Stomach (tissue), 9 donors: Measurements from ENCODE around the gene KLF16. TPM values are rescaled to one million over a fixed set of nuclear protein-coding genes. Genes with fewer than 3 reads are reported as not detected.
A peak's percentile ranks its signal among the peaks of the same experiment; 100 is the strongest.

Experiments used
- DNase-seq, 2 donors: peaks; one replicate each; pipeline versions ENCODE4 v3.0.0 to v3.0.0-alpha.2; 2013 to 2019
- H3K27ac ChIP-seq, 5 donors: fragments of 200-600 bp in 4 of 5; sonication (generic) in 4 of 5; one replicate each; pipeline ENCODE4 v1.5.1; 2013 to 2019; ENCODE audit warnings: mild to moderate bottlenecking in 1 of 5, moderate library complexity in 1 of 5
- H3K27me3 ChIP-seq, 3 donors: fragments of 200-600 bp; sonication (generic); one replicate each; pipeline ENCODE4 v1.5.1; 2017 to 2019; ENCODE audit warnings: mixed run types in 1 of 3
- H3K36me3 ChIP-seq, 4 donors: fragments of 200-600 bp; sonication (generic); 1 replicate in 3 of 4; 2 replicates in 1 of 4; pipeline ENCODE4 v1.5.1; 2016 to 2019
- H3K4me1 ChIP-seq, 4 donors: fragments of 200-600 bp; sonication (generic); one replicate each; pipeline ENCODE4 v1.5.1; 2016 to 2019
- H3K4me3 ChIP-seq, 4 donors: fragments of 200-600 bp; sonication (generic) in 3 of 4; one replicate each; pipeline ENCODE4 v1.5.1; 2016 to 2019; ENCODE audit warnings: mild to moderate bottlenecking in 1 of 4
- H3K9me3 ChIP-seq, 4 donors: fragments of 200-600 bp; sonication (generic); one replicate each; pipeline ENCODE4 v1.5.1; 2016 to 2019
- EP300 ChIP-seq: sonication (generic); formaldehyde crosslinking; IDR thresholded peaks from one replicate; pipeline ENCODE4 v1.6.1; 2017; ENCODE audit warnings: antibody characterized with exemption
- POLR2A ChIP-seq, 4 donors: fragments of 450-650 bp; IDR thresholded peaks; one replicate each; pipeline ENCODE4 v1.6.1; 2016; ENCODE audit warnings: antibody characterized with exemption in 4 of 4, control low read depth in 2 of 4, mild to moderate bottlenecking in 1 of 4, moderate library complexity in 1 of 4
- POLR2AphosphoS5 ChIP-seq, 3 donors: sonication (generic); formaldehyde crosslinking; IDR thresholded peaks; one replicate each; pipeline ENCODE4 v1.6.1; 2016; ENCODE audit warnings: antibody characterized with exemption in 3 of 3
- WGBS, 5 donors: extraction: QIAGEN DNeasy Blood & Tissue Kit in 3 of 5; methylation state at CpG; one replicate each; pipeline versions ENCODE4 v1.1.5 to v1.1.7; 2013 to 2018; 5-methylcytosine and 5-hydroxymethylcytosine counted together
- intact Hi-C: fragments of 100-400 bp; cut with DNase I; formaldehyde crosslinking; loops from one replicate; pipeline ENCODE4 v1.15.1; 2023; ENCODE audit warnings: low total_unique reads
- polyA plus RNA-seq, 3 donors: library from polyadenylated mRNA; stranded (reverse); fragments of 200-250 nt; gene quantifications; one replicate each; pipeline ENCODE4 v1.2.3, GENCODE V29; 2013
- total RNA-seq, 5 donors: library from RNA; depleted of rRNA; stranded (reverse); fragments of >200 nt; gene quantifications; one replicate each; pipeline versions ENCODE4 v1.1.0 to v1.2.3, GENCODE V29; 2014 to 2016
- TF ChIP-seq, protein P1 (sequence below), 7 experiments: fragments of 450-650 bp in 4 of 7; fragments of 200-600 bp in 3 of 7; sonication (generic) in 3 of 7; IDR thresholded peaks; one replicate each; pipeline ENCODE4 v1.5.1; 2016 to 2019; ENCODE audit warnings: antibody characterized with exemption in 7 of 7, control low read depth in 2 of 7, mild to moderate bottlenecking in 1 of 7
- donor health status: healthy with polysubstance abuse.
- donor health status: Bipolar disorder and iron deficiency.
- donor health status: healthy.

KLF16 gene
- total and polyA plus RNA-seq, 8 donors: 3.5 to 31.9 (median 7.6) TPM; not detected in 1

DNA sequence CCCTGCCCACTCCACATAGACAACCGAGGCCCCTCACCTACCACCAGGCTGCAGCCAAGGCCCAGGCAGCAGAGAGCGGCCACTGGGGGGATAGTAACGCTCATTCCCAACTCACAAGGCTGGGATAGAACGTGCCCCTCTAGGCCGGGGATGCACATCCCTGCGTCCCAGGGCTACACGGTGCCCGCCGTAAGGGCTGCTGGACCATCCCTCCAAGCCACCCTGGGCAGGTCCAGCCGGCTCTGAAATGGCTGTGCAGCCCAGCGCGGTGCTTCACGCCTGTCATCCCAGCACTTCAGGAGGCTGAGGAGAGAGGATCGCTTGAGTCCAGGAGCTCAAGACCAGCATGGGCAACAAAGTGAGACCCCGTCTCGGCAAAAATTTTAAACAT, 18.3 kb downstream of the KLF16 start:
- peaks cover 52 to 85% (median 77%) of the 10 kb centered on the region in 4 donors for H3K4me1 ChIP-seq
- intact Hi-C loops: no loop called here
- no peak overlapping the region for H3K27ac ChIP-seq
- no peak for DNase-seq
- TF ChIP-seq, protein P1, sequence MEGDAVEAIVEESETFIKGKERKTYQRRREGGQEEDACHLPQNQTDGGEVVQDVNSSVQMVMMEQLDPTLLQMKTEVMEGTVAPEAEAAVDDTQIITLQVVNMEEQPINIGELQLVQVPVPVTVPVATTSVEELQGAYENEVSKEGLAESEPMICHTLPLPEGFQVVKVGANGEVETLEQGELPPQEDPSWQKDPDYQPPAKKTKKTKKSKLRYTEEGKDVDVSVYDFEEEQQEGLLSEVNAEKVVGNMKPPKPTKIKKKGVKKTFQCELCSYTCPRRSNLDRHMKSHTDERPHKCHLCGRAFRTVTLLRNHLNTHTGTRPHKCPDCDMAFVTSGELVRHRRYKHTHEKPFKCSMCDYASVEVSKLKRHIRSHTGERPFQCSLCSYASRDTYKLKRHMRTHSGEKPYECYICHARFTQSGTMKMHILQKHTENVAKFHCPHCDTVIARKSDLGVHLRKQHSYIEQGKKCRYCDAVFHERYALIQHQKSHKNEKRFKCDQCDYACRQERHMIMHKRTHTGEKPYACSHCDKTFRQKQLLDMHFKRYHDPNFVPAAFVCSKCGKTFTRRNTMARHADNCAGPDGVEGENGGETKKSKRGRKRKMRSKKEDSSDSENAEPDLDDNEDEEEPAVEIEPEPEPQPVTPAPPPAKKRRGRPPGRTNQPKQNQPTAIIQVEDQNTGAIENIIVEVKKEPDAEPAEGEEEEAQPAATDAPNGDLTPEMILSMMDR (IDR thresholded peaks at IDR 0.05): no peak
- no peak for TF ChIP-seq POLR2A (IDR thresholded peaks at IDR 0.05)
- no peak for TF ChIP-seq POLR2AphosphoS5 (IDR thresholded peaks at IDR 0.05)
- no peak for TF ChIP-seq EP300
- WGBS, 5 donors: 86 to 91% (median 87%) methylated on average over 3 to 16 of the region's 16 CpGs
- no peaks in the 10 kb centered on the region for H3K27me3 ChIP-seq
- H3K4me3 ChIP-seq: peak overlapping the region in 1 of 4 donors; percentile 4
- H3K9me3 ChIP-seq: no peaks in the 10 kb centered on the region
- H3K36me3 ChIP-seq: peaks cover 0 to 22% (median 17%) of the 10 kb centered on the region in 4 donors

- H3K4me3 ChIP-seq: peak overlapping the region in 1 of 4 donors; percentile 4
- H3K9me3 ChIP-seq: no peaks in the 10 kb centered on the region
- H3K4me1 ChIP-seq: peaks cover 52 to 90% (median 82%) of the 10 kb centered on the region in 4 donors
- no peaks in the 10 kb centered on the region for H3K27me3 ChIP-seq
- no peak for DNase-seq
- peaks cover 0 to 26% (median 22%) of the 10 kb centered on the region in 4 donors for H3K36me3 ChIP-seq
- no peak for TF ChIP-seq EP300
- no peak for TF ChIP-seq POLR2A (IDR thresholded peaks at IDR 0.05)
- TF ChIP-seq, protein P1 (IDR thresholded peaks at IDR 0.05): no peak
- no peak for TF ChIP-seq POLR2AphosphoS5 (IDR thresholded peaks at IDR 0.05)
- no peak overlapping the region for H3K27ac ChIP-seq
- 52 to 71% (median 53%) methylated on average over 3 to 19 of the region's 19 CpGs for WGBS, 5 donors
- intact Hi-C loops: no loop called here
These were observed 18.8 kb downstream of the KLF16 start for GRCh38 chr19:1844513-1845124.

DNA sequence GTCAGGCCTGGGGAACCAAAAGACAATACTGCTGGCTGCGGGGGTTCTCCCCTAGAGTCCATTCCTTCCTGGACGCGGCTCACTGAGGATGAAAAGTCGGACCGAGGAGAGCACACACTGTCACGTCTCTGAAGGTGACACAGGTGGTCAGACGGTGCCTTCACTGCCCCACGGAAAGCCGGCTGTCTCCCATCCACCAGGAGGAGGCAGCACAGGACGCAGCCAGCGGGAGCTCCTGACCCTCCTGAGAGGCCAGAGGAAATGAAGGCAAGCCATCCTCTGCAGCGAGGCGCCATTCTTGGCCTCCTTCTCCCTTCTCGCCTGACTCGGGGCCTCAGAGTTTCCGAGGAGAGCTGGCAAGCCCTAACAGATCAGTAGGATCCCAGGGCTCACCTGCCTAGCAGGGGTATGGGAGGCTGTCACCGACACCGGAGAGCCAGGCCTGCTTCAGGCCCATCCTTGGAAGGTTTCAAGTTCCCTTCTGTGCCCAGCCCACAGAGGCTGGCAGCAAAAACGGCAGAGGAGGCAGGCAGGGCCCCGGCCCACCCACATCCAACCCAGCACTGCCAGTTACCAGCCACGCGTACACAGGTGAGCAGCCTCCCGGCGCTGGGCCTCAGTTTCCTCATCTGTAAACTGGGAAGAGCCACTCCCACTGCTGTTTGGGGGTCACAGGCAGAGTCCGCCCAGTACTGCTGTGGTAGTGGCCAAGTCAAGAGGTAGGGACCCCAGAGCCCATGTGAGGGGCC, 19.6 kb downstream of the KLF16 start:
- TF ChIP-seq POLR2A (IDR thresholded peaks at IDR 0.05): no peak
- TF ChIP-seq, protein P1 (IDR thresholded peaks at IDR 0.05): no peak
- TF ChIP-seq POLR2AphosphoS5 (IDR thresholded peaks at IDR 0.05): no peak
- no peak for TF ChIP-seq EP300
- peaks cover 52 to 90% (median 84%) of the 10 kb centered on the region in 4 donors for H3K4me1 ChIP-seq
- H3K9me3 ChIP-seq: no peaks in the 10 kb centered on the region
- DNase-seq: no peak
- H3K27ac ChIP-seq: no peak overlapping the region
- WGBS, 5 donors: 59 to 77% (median 74%) methylated on average over 12 to 25 of the region's 25 CpGs
- H3K36me3 ChIP-seq: peaks cover 0 to 32% (median 28%) of the 10 kb centered on the region in 4 donors
- no peaks in the 10 kb centered on the region for H3K27me3 ChIP-seq
- intact Hi-C loops: no loop called here
- no peak overlapping the region for H3K4me3 ChIP-seq

- TF ChIP-seq POLR2A (IDR thresholded peaks at IDR 0.05) (no peak), POLR2AphosphoS5 (IDR thresholded peaks at IDR 0.05) (no peak), EP300 (no peak)
- TF ChIP-seq, protein P1 (IDR thresholded peaks at IDR 0.05): no peak
- Histone ChIP-seq H3K9me3 (no peaks in the 10 kb centered on the region), H3K27me3 (no peaks in the 10 kb centered on the region), H3K4me1 (peaks cover 52 to 97% (median 86%) of the 10 kb centered on the region in 4 donors), H3K36me3 (peaks cover 0 to 35% (median 28%) of the 10 kb centered on the region in 4 donors), H3K4me3 (no peak overlapping the region), H3K27ac (no peak overlapping the region)
- WGBS, 5 donors: 85 to 92% (median 91%) methylated on average over 16 to 22 of the region's 22 CpGs
- intact Hi-C loops: no loop called here
- DNase-seq: no peak
These were observed 20.3 kb downstream of the KLF16 start for GRCh38 chr19:1843116-1843515.
